AG04449 (cell line): Measurements from ENCODE around the gene CSF1.

Experiments
- CTCF ChIA-PET: fragments of 350-600 bp; formaldehyde crosslinking; extraction: SDS; loops from one replicate; lab custom pipeline; 2021; ENCODE audit warnings: antibody characterized with exemption; lab: Yijun Ruan, JAX
- POLR2A ChIA-PET: fragments of 400-600, 350-600 bp; formaldehyde crosslinking; extraction: SDS; loops from one replicate; lab custom pipeline; 2020; ENCODE audit warnings: antibody characterized with exemption, inconsistent platforms; lab: Yijun Ruan, JAX
- DNase-seq: peaks from one replicate; pipeline ENCODE4 v3.0.0-alpha.2; 2010; ENCODE audit warnings: low read depth, low spot score
- H3K4me3 ChIP-seq: 2 replicates; pipeline ENCODE4 v1.5.1; 2011; ENCODE audit warnings: low read depth, mild to moderate bottlenecking, control low read depth, low read length
- CTCF ChIP-seq: IDR thresholded peaks from one replicate; pipeline ENCODE4 v1.5.1; 2011; ENCODE audit warnings: mild to moderate bottlenecking, moderate library complexity, low read length, control low read depth, inconsistent platforms; ENCODE audit not compliant: insufficient read depth; ENCODE audit errors: missing control alignments

Gene CSF1

GRCh38 chr1:109898842-109899241, 11.8 kb upstream of the CSF1 start:
- TF ChIP-seq CTCF: no peak
- DNase-seq: no peak
- ChIA-PET POLR2A (no interaction called here), CTCF (interaction anchor here (1.3 kb wide), 1 partner anchor 18 kb away, joined by 3 read pairs; no protein-coding TSS in a partner anchor)
- no peak overlapping the region for H3K4me3 ChIP-seq

GRCh38 chr1:109901141-109901523, 9.5 kb upstream of the CSF1 start:
- TF ChIP-seq CTCF: no peak
- H3K4me3 ChIP-seq: no peak overlapping the region
- ChIA-PET CTCF (interaction anchor here (1.4 kb wide), 2 partner anchors 8 to 83 kb away, joined by 4 to 5 read pairs; partner anchors contain the start of gene AHCYL1), POLR2A (no interaction called here)
- no peak for DNase-seq

GRCh38 chr1:109901524-109902145, 9.0 kb upstream of the CSF1 start:
- ChIA-PET POLR2A (no interaction called here), CTCF (interaction anchor here (1.4 kb wide), 2 partner anchors 9 to 83 kb away, joined by 4 to 5 read pairs; partner anchors contain the start of gene AHCYL1)
- TF ChIP-seq CTCF: no peak
- H3K4me3 ChIP-seq: no peak overlapping the region
- no peak for DNase-seq

- H3K4me3 ChIP-seq: no peak overlapping the region
- ChIA-PET CTCF (interaction anchor here (1.0 to 1.4 kb wide), 3 partner anchors 10 to 82 kb away, joined by 3 to 5 read pairs (median 4); partner anchors contain the start of gene AHCYL1), POLR2A (no interaction called here)
- DNase-seq: no peak
- TF ChIP-seq CTCF: no peak
Measured at GRCh38 chr1:109902204-109902985, 8.3 kb upstream of the CSF1 start.

GRCh38 chr1:109903376-109903930, 7.2 kb upstream of the CSF1 start:
- no peak for TF ChIP-seq CTCF
- H3K4me3 ChIP-seq: no peak overlapping the region
- ChIA-PET CTCF (interaction anchor here (1.1 to 2.7 kb wide), 5 partner anchors 14 to 131 kb away, joined by 3 to 14 read pairs (median 4); partner anchors contain the start of gene AHCYL1), POLR2A (no interaction called here)
- DNase-seq: no peak
